ENCODE measurements around the gene MED12L.

The MED12L gene, protein sequence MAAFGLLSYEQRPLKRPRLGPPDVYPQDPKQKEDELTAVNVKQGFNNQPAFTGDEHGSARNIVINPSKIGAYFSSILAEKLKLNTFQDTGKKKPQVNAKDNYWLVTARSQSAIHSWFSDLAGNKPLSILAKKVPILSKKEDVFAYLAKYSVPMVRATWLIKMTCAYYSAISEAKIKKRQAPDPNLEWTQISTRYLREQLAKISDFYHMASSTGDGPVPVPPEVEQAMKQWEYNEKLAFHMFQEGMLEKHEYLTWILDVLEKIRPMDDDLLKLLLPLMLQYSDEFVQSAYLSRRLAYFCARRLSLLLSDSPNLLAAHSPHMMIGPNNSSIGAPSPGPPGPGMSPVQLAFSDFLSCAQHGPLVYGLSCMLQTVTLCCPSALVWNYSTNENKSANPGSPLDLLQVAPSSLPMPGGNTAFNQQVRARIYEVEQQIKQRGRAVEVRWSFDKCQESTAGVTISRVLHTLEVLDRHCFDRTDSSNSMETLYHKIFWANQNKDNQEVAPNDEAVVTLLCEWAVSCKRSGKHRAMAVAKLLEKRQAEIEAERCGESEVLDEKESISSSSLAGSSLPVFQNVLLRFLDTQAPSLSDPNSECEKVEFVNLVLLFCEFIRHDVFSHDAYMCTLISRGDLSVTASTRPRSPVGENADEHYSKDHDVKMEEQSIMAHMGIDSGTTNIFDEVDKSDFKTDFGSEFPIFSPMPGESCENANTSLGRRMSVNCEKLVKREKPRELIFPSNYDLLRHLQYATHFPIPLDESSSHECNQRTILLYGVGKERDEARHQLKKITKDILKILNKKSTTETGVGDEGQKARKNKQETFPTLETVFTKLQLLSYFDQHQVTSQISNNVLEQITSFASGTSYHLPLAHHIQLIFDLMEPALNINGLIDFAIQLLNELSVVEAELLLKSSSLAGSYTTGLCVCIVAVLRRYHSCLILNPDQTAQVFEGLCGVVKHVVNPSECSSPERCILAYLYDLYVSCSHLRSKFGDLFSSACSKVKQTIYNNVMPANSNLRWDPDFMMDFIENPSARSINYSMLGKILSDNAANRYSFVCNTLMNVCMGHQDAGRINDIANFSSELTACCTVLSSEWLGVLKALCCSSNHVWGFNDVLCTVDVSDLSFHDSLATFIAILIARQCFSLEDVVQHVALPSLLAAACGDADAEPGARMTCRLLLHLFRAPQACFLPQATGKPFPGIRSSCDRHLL (N-terminal part only)
- 0.44 to 1.2 (median 0.97) reads per million in 3 donors for total RNA-seq

DNA sequence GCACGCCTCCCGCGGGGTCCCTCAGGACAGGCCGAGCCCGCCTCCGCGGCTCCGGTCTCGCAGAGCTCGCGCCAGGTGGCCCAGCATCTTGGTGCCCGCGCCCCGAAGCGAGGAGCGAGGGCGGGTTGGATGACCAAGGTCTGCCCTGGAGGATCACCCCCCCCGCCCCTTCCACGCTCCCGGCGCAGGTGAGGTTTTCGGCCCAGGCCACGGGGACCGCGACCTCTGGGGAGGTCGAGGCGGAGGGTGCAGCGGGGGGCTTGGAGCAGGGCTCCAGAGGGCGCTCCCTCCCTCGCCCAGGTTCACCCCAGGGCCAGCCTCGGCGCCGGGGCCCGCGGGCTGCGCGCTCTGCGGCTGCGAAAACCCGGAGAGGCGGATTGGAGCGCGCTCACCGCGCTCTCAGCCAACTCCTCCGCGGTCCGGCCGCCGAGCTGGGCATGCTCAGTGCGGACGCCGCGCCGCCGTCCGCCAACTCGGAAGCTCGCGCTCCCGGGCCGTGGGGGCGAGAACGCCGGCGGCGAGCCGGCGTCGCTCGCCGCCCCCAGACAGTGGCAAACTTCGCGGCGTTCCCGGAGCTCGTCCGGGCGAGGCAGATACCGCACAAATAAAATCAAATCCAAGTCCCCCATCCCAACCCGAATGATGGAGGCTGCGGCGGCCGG, at the start of gene MED12L:
Gene MED12L, plus strand, starts transcription at position 438 of the 662 bp plus-strand sequence. CDS start 1,263 bp downstream, outside the sequence.
- H3K4me1 ChIP-seq (ENCODE audit: control insufficient read depth, insufficient read depth, low read length, poor library complexity, severe bottlenecking) = peaks cover 14% of the 10 kb centered on the region
- H3K36me3 ChIP-seq (ENCODE audit: control insufficient read depth, insufficient read depth, low read length) = no peaks in the 10 kb centered on the region
- peak in 2 of 3 donors; percentile 3 to 12 for DNase-seq
- H3K9me3 ChIP-seq (ENCODE audit: control insufficient read depth, low read length) = no peaks in the 10 kb centered on the region
- peak within 1 kb of the TSS; percentile 67 for H3K4me3 ChIP-seq (ENCODE audit: insufficient read depth, low read depth, low read length, poor library complexity, severe bottlenecking)
- no peaks in the 10 kb centered on the region for H3K27me3 ChIP-seq (replicated peaks; ENCODE audit: control insufficient read depth, insufficient read depth, low read length, poor library complexity, severe bottlenecking)
- H3K27ac ChIP-seq (ENCODE audit: insufficient read depth, low read length, poor library complexity, severe bottlenecking) = no peak within 1 kb of the TSS

DNA sequence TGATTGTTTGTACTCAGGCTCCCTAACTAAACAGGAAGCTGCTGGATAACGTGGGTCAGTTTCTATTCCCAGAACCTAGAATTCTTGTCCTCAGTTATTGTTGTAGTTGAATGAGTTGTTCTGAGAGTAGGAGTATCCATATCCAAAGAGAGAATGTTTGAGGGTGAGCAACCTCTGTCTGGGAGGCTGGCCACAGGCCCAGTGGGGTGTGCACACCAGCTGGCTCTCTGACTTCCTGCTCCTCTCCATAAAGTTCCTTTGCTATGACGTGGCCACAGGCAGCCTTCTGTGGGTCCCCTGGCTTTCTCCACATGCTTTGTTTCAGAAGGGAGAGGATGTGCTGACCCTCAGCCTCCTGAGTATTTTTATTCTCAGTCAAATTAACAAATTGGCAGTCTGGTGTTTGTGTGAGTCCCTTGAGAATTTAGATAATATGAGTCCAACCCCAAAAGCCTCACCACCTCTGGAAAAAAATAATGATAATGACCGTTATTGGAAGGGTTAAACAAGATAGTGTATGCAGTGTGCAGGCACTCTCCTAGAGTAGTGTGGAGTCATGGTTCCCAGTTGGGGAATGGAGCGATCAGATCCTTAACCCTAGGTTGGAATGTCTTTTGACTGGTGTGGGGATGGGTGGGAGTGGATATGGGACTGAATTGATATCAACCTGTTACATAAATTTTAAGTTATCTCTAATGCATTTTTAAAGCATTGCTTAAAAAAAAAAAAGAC, 47.6 kb upstream of the MED12L start:
- no peaks in the 10 kb centered on the region for H3K4me1 ChIP-seq (ENCODE audit: control insufficient read depth, insufficient read depth, low read length, poor library complexity, severe bottlenecking)
- H3K27me3 ChIP-seq (replicated peaks; ENCODE audit: control insufficient read depth, insufficient read depth, low read length, poor library complexity, severe bottlenecking) = no peaks in the 10 kb centered on the region
- H3K4me3 ChIP-seq (ENCODE audit: insufficient read depth, low read depth, low read length, poor library complexity, severe bottlenecking) = no peak overlapping the region
- no peak for DNase-seq
- no peak overlapping the region for H3K27ac ChIP-seq (ENCODE audit: insufficient read depth, low read length, poor library complexity, severe bottlenecking)
- H3K36me3 ChIP-seq (ENCODE audit: control insufficient read depth, insufficient read depth, low read length) = no peaks in the 10 kb centered on the region
- H3K9me3 ChIP-seq (ENCODE audit: control insufficient read depth, low read length) = no peaks in the 10 kb centered on the region

DNA sequence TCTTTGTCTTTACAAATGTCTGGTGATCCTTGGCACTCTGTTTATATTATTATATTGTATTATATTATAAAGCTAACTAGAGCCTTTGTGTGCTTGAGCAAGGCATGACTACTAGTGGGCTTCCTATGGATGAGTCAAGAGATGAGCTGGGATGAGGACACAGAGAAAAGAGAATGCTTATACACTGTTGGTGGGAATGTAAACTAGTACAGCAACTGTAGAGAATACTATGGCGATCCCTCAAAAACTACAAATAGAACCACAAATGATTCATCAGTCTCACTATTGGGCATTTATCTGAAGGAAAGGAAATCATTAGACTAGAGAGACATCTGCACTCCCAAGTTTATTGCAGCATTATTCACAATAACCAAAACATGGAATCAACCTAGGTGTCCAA, 40.8 kb upstream of the MED12L start:
- Histone ChIP-seq H3K4me3 (ENCODE audit: insufficient read depth, low read depth, low read length, poor library complexity, severe bottlenecking) (no peak overlapping the region), H3K27ac (ENCODE audit: insufficient read depth, low read length, poor library complexity, severe bottlenecking) (no peak overlapping the region), H3K4me1 (ENCODE audit: control insufficient read depth, insufficient read depth, low read length, poor library complexity, severe bottlenecking) (no peaks in the 10 kb centered on the region), H3K27me3 (replicated peaks; ENCODE audit: control insufficient read depth, insufficient read depth, low read length, poor library complexity, severe bottlenecking) (no peaks in the 10 kb centered on the region), H3K36me3 (ENCODE audit: control insufficient read depth, insufficient read depth, low read length) (no peaks in the 10 kb centered on the region), H3K9me3 (ENCODE audit: control insufficient read depth, low read length) (no peaks in the 10 kb centered on the region)
- DNase-seq = no peak

DNA sequence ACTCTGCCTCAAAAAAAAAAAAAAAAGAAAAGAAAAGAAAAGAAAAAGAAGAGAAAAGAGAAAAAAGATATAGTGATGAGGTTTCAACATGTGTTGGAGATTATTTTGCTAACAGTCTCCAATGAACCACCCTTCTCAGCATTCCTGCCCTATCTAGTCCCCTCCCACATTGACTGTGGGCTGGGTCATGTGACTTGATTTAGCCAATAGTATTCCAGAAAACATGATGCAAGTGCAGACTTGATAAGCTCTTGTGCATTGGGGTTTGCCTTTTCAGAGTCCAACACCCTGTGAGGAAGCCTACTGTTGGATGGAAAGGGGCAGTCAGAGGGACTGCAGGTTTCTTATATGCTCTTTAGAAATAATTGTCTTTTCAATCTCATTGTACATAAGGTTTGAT, 37.8 kb upstream of the MED12L start:
- no peak overlapping the region for H3K27ac ChIP-seq (ENCODE audit: insufficient read depth, low read length, poor library complexity, severe bottlenecking)
- no peaks in the 10 kb centered on the region for H3K9me3 ChIP-seq (ENCODE audit: control insufficient read depth, low read length)
- DNase-seq = no peak
- no peak overlapping the region for H3K4me3 ChIP-seq (ENCODE audit: insufficient read depth, low read depth, low read length, poor library complexity, severe bottlenecking)
- no peaks in the 10 kb centered on the region for H3K27me3 ChIP-seq (replicated peaks; ENCODE audit: control insufficient read depth, insufficient read depth, low read length, poor library complexity, severe bottlenecking)
- no peaks in the 10 kb centered on the region for H3K4me1 ChIP-seq (ENCODE audit: control insufficient read depth, insufficient read depth, low read length, poor library complexity, severe bottlenecking)
- no peaks in the 10 kb centered on the region for H3K36me3 ChIP-seq (ENCODE audit: control insufficient read depth, insufficient read depth, low read length)

DNA sequence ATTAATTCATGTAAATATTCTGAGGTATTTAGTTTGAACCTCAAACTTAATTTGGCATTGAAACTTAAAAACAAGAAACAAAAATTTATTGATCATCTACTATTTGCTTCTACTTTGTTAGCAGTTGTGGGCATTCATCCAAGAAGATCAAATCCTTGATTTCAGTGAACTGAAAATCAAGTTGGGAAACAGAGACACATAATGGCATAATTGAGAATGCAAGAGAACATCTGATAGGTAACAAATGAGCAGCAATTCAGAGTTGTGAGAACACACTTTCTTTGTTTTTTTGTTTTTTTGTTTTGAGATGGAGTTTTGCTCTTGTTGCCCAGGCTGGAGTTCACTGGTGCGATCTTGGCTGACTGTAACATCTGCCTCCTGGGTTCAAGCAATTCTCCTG, 33.9 kb upstream of the MED12L start:
- H3K27ac ChIP-seq (ENCODE audit: insufficient read depth, low read length, poor library complexity, severe bottlenecking) = no peak overlapping the region
- no peaks in the 10 kb centered on the region for H3K4me1 ChIP-seq (ENCODE audit: control insufficient read depth, insufficient read depth, low read length, poor library complexity, severe bottlenecking)
- H3K4me3 ChIP-seq (ENCODE audit: insufficient read depth, low read depth, low read length, poor library complexity, severe bottlenecking) = no peak overlapping the region
- no peak for DNase-seq
- no peaks in the 10 kb centered on the region for H3K9me3 ChIP-seq (ENCODE audit: control insufficient read depth, low read length)
- no peaks in the 10 kb centered on the region for H3K36me3 ChIP-seq (ENCODE audit: control insufficient read depth, insufficient read depth, low read length)
- no peaks in the 10 kb centered on the region for H3K27me3 ChIP-seq (replicated peaks; ENCODE audit: control insufficient read depth, insufficient read depth, low read length, poor library complexity, severe bottlenecking)

DNA sequence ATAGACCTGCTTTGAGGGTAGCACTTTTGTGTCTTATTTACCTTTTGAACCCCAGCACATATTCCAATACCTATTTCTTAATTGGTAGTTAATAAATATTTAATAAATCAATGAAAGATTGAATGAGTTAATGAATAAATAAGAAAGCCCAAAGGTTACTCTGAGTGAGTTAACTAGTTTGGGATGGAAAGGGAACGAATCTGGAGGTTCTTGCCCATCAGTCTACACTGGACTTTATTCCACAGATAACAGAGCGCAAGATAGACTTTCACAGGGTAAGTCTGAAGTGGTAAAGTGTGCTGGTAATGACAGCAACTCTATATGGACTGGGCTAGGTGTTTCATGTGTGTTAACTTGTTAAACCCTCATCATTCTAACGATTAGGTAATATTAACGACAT, 33.1 kb upstream of the MED12L start:
- no peaks in the 10 kb centered on the region for H3K36me3 ChIP-seq (ENCODE audit: control insufficient read depth, insufficient read depth, low read length)
- DNase-seq = no peak
- no peak overlapping the region for H3K4me3 ChIP-seq (ENCODE audit: insufficient read depth, low read depth, low read length, poor library complexity, severe bottlenecking)
- no peaks in the 10 kb centered on the region for H3K27me3 ChIP-seq (replicated peaks; ENCODE audit: control insufficient read depth, insufficient read depth, low read length, poor library complexity, severe bottlenecking)
- no peaks in the 10 kb centered on the region for H3K4me1 ChIP-seq (ENCODE audit: control insufficient read depth, insufficient read depth, low read length, poor library complexity, severe bottlenecking)
- no peaks in the 10 kb centered on the region for H3K9me3 ChIP-seq (ENCODE audit: control insufficient read depth, low read length)
- no peak overlapping the region for H3K27ac ChIP-seq (ENCODE audit: insufficient read depth, low read length, poor library complexity, severe bottlenecking)

DNA sequence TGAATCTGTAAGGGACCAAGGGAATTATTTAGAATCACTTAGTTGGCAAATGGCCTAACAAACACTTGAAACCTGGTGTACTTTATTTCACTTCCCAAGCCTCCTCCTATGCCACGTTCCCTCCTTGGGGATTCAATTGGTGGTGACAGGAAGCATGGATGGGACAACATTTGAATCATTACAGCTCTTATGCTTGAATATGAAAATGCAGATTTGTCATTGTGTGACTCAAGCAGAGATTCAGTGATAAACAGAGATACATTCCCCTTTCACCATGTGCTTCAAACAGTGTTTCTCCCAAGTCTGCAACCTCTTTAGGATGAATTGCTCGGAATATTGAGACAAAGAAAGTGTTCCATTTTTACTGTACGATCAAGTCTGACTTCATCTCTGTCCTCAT, 32.7 kb upstream of the MED12L start:
- Histone ChIP-seq H3K4me1 (ENCODE audit: control insufficient read depth, insufficient read depth, low read length, poor library complexity, severe bottlenecking) (no peaks in the 10 kb centered on the region), H3K27me3 (replicated peaks; ENCODE audit: control insufficient read depth, insufficient read depth, low read length, poor library complexity, severe bottlenecking) (no peaks in the 10 kb centered on the region), H3K27ac (ENCODE audit: insufficient read depth, low read length, poor library complexity, severe bottlenecking) (no peak overlapping the region), H3K36me3 (ENCODE audit: control insufficient read depth, insufficient read depth, low read length) (no peaks in the 10 kb centered on the region), H3K9me3 (ENCODE audit: control insufficient read depth, low read length) (no peaks in the 10 kb centered on the region), H3K4me3 (ENCODE audit: insufficient read depth, low read depth, low read length, poor library complexity, severe bottlenecking) (no peak overlapping the region)
- no peak for DNase-seq

DNA sequence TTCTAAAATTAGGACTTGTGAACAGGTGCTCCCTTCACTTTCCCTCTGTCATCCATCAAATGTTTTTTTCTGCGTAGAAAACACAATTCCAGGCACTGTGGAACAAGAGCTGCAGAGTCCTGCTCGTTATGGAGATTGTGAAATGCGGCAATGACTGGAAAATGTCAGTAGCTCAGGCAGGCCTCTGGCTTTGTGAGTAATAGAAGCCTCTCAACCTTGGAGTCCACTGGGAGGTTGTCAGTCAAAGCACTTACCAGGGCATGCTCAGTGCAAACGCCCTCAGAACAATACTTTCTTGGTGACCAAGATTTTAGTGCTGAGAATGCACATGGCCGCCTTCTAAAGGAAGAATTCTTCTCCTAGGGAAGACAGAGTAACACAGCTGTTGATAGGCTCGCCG, 26.7 kb upstream of the MED12L start:
- no peak for DNase-seq
- no peaks in the 10 kb centered on the region for H3K36me3 ChIP-seq (ENCODE audit: control insufficient read depth, insufficient read depth, low read length)
- H3K9me3 ChIP-seq (ENCODE audit: control insufficient read depth, low read length) = no peaks in the 10 kb centered on the region
- H3K4me1 ChIP-seq (ENCODE audit: control insufficient read depth, insufficient read depth, low read length, poor library complexity, severe bottlenecking) = no peaks in the 10 kb centered on the region
- no peak overlapping the region for H3K4me3 ChIP-seq (ENCODE audit: insufficient read depth, low read depth, low read length, poor library complexity, severe bottlenecking)
- H3K27me3 ChIP-seq (replicated peaks; ENCODE audit: control insufficient read depth, insufficient read depth, low read length, poor library complexity, severe bottlenecking) = no peaks in the 10 kb centered on the region
- H3K27ac ChIP-seq (ENCODE audit: insufficient read depth, low read length, poor library complexity, severe bottlenecking) = no peak overlapping the region

DNA sequence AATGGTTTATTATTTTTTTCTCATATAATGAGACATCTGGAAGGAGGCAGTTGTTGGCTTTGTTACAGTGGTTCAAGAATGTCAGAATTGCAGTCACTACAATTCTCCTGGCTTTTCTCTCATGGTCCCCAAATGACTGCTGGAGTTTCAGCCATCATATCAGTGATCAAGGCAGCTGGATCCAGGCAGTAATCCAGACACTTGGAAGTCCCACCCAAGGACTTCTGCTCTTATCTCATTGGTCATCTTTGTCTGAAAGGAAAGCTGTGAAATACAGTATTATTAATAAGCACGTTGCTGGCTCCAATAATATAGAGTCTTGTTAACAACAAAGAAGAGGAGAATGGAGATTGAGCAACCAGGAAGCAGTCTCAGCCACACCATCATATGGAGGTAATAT, 22.9 kb upstream of the MED12L start:
- H3K4me1 ChIP-seq (ENCODE audit: control insufficient read depth, insufficient read depth, low read length, poor library complexity, severe bottlenecking) = no peaks in the 10 kb centered on the region

More for the DNA sequence above, 22.9 kb upstream of the MED12L start:
- no peak for DNase-seq
- Histone ChIP-seq H3K27me3 (replicated peaks; ENCODE audit: control insufficient read depth, insufficient read depth, low read length, poor library complexity, severe bottlenecking) (no peaks in the 10 kb centered on the region), H3K9me3 (ENCODE audit: control insufficient read depth, low read length) (no peaks in the 10 kb centered on the region), H3K36me3 (ENCODE audit: control insufficient read depth, insufficient read depth, low read length) (no peaks in the 10 kb centered on the region), H3K4me3 (ENCODE audit: insufficient read depth, low read depth, low read length, poor library complexity, severe bottlenecking) (no peak overlapping the region), H3K27ac (ENCODE audit: insufficient read depth, low read length, poor library complexity, severe bottlenecking) (no peak overlapping the region)
